Coronary artery (tissue), 2 donors: ENCODE results near the gene CDCA3.

Experiments used
- DNase-seq: peaks from one replicate; pipeline ENCODE4 v3.0.0-alpha.2; 2017; ENCODE audit warnings: low spot score
- H3K27ac ChIP-seq, 2 donors: fragments of 200-600 bp; sonication (generic); one replicate each; pipeline ENCODE4 v1.5.1; 2016 to 2019
- H3K4me3 ChIP-seq: fragments of 200-600 bp; sonication (generic); 2 replicates; pipeline ENCODE4 v1.5.1; 2016; ENCODE audit warnings: mild to moderate bottlenecking, moderate library complexity
- CTCF ChIP-seq: fragments of 200-600 bp; sonication (generic); IDR thresholded peaks from one replicate; pipeline ENCODE4 v1.5.1; 2019; ENCODE audit warnings: antibody characterized with exemption

Gene CDCA3

GRCh38 chr12:6849427-6849826, 1.7 kb downstream of the CDCA3 start:
- TF ChIP-seq CTCF = no peak
- Histone ChIP-seq H3K27ac (no peak overlapping the region), H3K4me3 (no peak overlapping the region)
- no peak for DNase-seq

- TF ChIP-seq CTCF = no peak
- no peak overlapping the region for H3K4me3 ChIP-seq
- H3K27ac ChIP-seq = no peak overlapping the region
- no peak for DNase-seq
Measured at GRCh38 chr12:6847676-6848075, 3.4 kb downstream of the CDCA3 start.

- no peak overlapping the region for H3K4me3 ChIP-seq
- H3K27ac ChIP-seq = no peak overlapping the region
- no peak for DNase-seq
- TF ChIP-seq CTCF = no peak
Measured at GRCh38 chr12:6846316-6846869, 4.7 kb downstream of the CDCA3 start.

- DNase-seq = no peak
- Histone ChIP-seq H3K4me3 (no peak overlapping the region), H3K27ac (no peak overlapping the region)
- TF ChIP-seq CTCF = no peak
Measured at GRCh38 chr12:6845395-6845794, 5.7 kb downstream of the CDCA3 start.

- no peak for DNase-seq
- Histone ChIP-seq H3K4me3 (no peak overlapping the region), H3K27ac (no peak overlapping the region)
- no peak for TF ChIP-seq CTCF
Measured at GRCh38 chr12:6843118-6843902, 7.8 kb downstream of the CDCA3 start.

GRCh38 chr12:6842075-6842474, 9.0 kb downstream of the CDCA3 start:
- no peak for DNase-seq
- H3K27ac ChIP-seq = no peak overlapping the region
- no peak overlapping the region for H3K4me3 ChIP-seq
- no peak for TF ChIP-seq CTCF
